GM18870 (cell line): ENCODE data around the gene ABHD17A.

Experiments used
- ATAC-seq: cut with Tn5 transposase; IDR thresholded peaks from one replicate; pipeline ENCODE4 v1.9.1; 2021; ENCODE audit warnings: moderate library complexity; ENCODE audit not compliant: unreplicated experiment

ABHD17A gene

DNA sequence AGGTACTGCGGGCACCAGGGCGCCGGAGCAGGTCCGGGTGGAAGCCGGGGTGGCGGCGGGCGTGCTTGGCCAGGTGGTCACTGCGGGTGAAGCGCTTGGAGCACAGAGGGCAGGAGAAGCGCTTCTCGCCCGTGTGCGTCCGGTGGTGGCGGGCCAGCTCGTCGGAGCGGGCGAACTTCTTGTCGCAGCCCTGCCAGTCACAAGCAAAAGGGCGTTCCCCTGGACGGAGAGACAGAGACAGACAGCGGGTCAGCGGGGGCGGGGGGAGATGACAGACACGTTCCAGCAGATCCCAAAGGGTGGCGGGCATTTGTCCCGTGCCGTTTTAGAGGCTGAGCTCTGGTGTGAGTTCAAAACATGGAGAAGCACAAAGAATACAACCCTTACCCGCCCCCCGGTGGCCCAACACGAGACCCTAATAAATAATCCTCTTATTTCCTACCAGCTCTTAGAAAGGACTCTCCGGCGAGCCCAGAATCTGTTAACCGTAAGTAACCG lies 30.7 kb downstream of the ABHD17A start:
- no peak for ATAC-seq

DNA sequence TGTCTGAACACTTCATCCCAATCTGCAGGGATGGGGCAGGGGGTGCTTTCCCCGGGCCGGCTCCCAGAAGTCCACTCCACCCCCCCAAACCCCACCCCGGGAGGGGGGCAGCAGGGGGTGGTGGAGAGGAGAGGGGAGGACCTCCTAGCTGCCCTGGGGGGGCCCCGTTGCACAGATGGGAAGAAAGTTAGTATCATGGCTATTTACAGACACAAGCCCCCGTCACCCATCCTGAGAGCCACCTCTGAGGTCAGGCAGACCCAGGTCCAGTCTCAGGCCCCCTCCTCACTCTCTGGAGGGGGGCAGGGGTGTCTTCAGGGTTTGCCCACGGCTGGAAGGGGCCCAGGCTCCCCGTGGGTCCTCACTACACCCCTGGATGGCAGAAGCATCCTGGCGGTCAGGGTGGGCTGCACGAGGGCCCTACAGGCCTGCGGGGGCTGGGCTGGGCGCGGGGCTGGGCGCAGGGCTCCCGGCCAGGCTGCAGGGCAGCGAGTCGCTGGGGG lies 31.2 kb downstream of the ABHD17A start:
- ATAC-seq = no peak

DNA sequence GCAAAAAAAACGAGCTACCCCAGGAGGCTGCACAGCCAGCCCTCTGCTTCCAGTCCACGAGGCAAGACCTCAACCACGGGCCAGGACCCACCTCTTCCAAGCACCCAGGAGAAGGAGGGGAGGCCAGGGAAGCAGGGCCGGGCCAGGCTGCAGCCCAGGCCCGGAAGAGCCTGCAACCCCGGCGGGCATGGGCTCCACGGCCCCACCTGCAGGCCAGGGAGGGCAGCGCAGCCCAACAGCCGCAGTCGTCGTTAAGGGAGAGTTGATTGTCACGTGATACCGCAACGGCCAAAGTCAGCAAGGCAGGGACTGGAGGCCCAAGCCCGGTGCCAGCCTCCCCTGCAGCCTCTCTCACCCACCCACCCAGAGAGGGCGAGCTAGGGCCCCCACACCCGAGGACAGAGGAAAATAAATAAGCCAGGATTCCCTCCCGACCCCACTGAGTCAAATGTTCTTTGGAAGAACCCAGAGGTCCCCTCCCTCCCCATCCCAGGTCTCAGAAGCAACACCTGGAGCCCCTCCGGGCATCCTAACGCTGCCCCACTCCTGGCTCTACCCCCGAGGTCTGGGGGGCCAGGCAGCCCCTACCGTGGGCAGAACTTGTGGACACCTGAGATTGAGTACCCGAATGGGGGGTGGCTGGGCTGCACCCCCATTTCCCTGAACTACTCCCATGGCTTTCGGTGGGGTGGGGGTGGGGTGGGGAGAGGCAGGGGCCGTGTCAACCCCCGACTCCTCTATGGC lies 31.8 kb downstream of the ABHD17A start:
- no peak for ATAC-seq

DNA sequence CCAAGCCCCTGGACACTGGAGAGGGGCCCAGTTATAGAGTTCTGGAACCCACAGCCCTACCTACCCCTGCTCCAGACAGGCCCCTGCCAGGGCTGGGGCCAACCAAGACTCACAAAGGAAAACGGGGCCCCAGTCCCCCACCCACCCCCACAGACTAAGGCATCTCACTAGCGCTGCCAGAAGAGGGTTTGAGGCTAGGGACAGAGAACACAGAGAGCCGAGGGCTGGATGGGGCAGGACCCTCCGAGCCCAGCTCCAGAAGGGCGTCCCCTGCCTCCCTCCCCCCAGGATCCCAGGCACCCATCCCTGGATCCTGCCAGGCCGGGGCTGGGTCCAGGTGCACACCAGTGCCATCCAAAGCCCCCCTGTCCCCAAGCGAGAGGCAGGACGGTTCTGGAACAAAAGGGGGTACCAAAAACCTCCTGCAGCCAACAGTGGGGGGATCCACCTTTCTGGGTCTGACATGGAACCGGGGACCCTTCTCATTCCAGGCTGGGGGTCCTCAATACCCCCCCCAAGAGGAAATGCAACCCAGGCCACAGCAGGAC lies 32.6 kb downstream of the ABHD17A start:
- no peak for ATAC-seq

DNA sequence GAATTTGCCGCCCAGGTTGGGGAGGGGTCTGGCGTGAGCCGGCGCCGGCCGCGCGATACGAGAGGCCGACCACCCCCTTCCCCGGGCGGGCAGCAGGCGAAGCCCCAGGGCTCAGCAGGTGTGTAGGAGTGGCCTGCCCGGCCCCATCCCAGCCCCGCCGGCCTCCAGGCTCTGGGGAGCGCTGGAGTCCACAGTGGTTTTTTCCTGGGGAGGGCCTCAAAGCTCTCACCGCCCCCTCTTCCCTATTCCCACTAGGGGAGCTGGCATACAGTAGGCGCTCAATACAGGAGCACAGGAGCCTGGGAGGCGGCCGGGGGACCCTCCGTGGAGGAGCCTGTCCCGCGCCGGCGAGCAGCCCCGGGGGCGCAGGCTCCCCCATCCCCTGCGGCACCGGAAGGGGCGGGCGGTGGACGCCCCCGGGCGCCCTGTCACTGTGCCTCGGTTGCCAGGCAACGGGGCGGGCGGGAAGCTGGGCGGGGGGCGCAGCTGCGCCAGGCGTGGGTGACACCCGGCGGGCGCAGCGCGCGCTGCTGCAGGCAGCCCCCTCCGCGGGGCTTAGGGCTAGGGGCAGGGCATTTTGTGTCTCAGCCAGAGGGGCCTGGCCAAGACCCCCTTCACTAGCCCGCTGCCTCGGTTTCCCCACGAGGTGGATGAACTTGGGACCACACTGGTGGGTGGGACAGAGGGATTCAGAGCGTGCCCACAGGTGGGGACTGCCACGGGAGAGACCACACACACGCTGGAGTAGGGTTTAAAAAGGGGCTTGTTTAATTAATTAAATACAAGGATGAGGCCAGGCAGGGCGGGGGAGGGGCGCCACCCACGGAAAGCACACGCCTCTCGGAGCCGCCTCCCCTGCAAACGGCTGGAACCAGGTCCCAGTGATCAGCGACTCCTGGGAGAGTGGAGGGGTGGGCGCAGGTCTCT lies 33.4 kb downstream of the ABHD17A start:
- no peak for ATAC-seq

DNA sequence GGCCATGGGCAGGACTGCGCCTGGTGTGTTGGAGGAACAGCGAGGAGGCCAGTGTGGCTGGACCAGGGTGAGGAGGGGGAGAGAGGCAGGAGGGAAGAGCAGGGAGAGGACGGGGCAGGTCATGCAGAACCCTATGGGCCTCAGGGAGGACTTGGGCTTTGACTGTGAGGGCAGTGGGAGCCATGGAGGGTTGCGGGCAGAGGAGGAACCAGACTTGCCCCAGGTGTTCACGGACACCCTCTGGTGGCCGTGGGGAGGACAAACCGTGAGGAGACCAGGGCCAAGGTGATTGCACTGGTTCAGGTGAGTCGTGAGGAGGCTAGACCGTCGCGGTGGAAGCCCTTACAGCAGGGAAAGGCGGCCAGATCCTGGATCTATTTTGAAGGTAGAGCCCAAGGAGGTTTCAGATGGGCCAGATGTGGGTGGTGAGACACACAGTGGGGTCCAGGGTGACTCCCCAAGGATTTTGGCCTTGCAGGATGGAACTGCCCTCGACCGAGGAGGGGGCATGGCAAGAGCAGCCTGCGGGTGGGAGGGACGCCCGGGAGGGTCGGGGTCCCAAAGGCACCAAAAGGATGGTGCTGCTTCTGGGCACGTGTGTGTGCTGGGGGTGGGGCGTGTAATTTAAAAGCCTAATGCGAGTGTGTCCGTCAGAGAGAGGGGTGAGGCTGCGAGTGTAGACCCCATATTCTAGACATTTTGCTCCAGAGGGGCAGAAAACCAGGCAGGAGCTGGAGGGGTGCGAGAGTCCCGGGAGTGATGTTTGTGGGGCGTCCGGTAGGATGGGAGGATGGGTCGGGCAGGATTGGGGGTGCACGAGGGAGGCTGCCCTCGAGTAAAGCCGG lies 34.3 kb downstream of the ABHD17A start:
- no peak for ATAC-seq

DNA sequence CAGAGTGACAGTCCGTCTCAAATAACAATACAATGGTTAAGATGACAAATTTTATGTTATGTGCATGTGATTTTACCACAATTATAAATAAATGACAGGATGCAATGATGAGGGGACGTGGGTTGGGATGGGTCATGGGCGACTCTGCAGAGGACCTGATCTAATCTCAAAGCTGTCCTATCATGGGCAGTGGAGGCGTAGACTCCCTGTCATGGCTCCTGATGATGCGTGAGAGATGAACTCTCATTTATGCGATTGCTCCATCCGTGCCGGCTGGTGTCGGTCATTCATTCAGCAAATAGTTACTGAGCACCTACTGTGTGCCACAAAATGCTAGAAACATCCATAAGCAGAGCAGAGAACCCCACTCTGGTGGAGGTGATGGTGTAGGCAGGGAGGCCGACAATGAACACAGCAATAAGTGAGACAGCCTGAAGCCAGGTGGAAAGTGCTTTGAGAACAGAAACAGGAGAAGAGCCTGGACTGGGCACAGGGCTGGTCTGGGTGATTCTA lies 35.4 kb downstream of the ABHD17A start:
- ATAC-seq = no peak

DNA sequence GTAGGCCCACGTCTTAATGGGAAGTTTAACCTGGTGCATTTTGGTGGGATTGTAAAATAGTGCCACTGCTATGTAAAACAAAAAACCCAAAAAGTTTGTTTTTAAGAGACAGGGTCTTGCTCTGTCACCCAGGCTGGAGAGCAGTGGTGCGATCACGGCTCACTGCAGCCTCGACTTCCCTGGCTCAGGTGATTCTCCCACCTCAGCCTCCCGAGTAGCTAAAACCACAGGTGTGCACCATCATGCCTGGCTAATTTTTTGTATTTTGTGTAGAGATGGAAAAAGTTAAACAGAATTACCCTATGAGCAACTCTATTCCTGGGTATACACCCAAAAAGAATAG lies 36.2 kb downstream of the ABHD17A start:
- no peak for ATAC-seq

DNA sequence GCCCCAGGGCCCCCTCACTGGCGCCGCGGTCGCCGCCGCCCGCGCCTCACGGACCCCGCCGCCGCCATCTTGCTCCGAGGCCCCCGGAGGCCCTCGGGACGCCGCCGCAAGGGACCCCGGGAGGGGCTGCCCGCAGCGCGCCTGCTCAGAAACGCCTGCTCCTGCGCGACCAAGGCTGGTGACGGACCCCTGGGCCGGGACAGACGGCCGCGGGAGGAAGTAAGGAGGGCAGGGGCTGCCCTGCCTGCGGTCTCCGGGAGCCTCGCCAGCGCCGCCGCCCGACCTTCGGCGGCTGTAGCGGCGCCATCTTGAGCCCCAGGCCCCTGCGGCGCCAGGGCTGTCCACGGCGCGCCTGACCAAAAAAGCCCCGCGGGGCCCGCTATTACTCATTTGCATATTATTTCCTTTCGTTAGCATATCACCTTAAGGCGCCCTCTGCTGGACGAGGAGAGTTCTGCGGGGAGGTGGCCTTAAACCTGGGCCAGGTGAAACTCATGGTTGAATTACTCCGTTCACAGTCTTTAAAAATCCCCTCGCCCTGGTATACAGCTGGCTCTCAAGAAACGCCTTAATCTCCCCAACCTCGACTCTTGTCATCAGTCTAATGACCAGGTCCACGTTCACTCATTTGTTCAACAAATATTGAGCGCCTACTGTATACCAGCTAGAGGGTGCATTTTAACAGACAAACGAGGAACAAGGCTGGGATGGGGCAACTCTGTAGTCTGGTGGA lies 36.7 kb downstream of the ABHD17A start, which contains the start of gene REXO1:
Gene REXO1 (minus strand): TSS at position 85 of the 733 bp plus-strand sequence. CDS start 125 bp downstream, outside the sequence.
- ATAC-seq = peak; percentile 72

DNA sequence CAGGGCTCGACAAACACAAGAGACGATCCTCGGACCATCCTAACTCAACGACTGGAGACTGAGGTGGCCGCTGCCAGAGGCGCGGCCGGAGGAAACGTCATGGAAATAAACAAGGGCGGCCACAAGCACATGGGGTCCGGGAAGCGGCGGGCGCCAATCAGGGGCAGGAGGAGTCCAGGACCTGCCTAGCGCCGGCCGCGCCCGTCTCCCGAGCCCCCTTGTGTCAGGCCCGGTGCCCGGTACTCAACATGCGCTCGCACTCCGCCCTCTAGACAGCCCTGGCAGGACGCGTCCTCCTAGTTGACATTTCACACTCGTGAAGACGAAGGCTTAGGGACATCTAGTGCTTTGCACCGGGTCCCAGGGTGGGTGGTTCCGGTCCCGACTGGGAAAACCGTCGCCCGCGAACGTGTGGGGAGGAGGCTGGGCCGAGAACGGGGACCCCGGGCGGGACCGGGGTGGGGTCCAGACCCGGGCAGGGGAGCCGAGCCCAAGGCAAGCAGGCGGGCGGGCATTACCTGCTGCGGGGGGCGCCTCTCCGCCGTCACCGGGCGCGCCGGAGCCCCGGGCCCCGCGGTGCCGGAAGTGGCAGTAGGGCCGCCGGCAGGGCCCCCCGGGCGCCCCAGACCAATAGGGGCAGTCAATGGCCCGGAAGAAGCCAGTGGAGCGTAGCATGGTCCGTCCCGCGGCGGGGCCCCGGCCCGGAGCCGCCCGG lies 37.5 kb downstream of the ABHD17A start:
- no peak for ATAC-seq

DNA sequence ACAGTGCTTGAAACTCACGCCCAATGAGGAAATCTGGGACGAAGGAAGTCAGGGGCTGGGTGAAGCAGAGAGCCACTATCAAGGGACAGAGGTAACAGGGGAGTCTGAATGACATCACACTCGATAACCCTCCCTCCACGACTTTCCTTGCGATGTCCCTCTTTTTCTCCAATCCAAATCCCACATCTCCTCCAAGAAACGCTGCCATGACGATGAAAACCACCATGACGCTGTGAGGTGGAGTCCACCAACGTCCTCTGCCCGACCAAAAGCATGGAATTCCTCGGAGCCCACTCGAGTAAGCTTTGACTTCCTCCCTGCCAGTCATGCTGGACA lies 38.0 kb downstream of the ABHD17A start:
- no peak for ATAC-seq

DNA sequence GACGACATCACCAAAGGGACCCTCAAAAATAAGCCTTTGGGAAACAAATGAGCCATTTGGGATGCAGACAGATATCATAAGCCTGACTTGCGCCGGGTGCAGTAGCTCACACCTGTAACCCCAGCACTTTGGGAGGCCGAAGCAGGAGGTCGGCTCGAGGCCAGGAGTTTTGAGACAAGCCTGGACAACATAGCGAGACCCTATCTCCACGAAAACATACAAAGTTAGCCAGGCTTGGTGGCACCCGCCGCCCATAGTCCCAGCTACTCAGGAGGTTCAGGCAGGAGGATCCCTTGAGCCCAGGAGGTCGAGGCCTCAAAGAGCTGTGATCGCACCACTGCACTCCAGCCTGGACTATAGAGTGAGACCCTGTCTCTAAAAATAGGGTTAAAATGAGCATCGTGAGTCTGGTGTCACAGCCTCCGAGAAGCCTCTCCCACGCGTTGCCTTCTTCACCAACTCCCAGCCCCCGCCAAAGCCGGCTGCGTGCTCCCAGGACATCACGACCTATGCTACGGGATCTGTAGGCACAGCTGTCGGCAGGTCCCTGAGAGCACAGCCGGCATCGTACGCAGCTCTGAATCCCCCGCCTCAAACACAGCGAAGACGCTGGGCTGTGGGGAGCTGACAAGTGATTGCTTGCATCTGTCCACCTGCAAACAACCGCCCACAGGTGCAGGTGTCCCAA lies 38.6 kb downstream of the ABHD17A start:
- ATAC-seq = no peak

DNA sequence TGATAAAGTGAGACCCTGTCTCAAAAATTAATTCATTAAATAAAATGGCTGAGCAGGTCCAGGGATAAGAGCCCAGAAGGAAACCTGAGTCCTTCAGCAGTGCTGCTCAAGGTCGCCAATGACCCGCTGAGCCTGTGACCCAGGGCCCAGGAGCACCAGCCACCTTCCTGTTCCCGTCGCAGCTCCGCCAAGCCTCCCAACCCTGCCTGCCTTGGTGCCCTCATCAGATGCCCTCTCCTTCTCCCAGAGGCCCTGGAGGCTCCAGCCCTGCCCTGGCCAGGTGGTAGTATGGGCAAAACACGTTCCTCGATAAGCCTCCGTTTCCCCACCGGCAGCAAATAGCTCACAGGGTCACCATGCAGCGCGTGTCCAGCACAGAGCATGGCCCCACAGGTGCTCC lies 39.7 kb downstream of the ABHD17A start:
- no peak for ATAC-seq

DNA sequence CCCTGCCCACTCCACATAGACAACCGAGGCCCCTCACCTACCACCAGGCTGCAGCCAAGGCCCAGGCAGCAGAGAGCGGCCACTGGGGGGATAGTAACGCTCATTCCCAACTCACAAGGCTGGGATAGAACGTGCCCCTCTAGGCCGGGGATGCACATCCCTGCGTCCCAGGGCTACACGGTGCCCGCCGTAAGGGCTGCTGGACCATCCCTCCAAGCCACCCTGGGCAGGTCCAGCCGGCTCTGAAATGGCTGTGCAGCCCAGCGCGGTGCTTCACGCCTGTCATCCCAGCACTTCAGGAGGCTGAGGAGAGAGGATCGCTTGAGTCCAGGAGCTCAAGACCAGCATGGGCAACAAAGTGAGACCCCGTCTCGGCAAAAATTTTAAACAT lies 40.2 kb downstream of the ABHD17A start:
- no peak for ATAC-seq

DNA sequence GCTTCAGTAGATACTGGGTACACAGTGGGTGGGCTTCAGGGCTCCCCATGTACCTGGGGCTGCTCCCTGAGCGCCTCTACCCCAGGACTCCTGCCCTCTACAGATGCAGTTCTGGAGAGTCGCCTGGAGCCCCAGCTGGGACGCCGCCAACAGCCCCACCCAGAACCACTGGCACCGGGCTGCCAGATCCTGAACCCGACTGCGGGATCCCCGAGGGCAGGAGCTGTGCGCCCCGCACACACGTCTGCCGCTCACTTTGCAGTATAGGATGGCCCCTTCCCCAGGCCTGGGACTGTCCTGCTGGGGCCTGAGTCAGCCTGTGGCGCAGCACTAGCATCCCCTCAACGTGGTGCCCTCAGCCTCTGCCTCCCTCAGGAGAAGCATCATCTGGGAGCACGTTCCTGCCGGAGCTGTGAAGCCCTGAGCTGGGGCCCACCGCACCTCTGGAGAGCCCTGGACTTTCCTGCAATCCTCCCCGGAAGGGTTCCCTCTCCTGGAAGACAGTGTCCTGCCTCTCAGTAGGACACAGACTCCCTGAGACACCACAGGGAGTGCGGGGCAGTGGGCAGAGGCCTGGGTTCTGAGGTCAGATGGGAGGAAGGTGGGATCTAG lies 40.7 kb downstream of the ABHD17A start:
- no peak for ATAC-seq

DNA sequence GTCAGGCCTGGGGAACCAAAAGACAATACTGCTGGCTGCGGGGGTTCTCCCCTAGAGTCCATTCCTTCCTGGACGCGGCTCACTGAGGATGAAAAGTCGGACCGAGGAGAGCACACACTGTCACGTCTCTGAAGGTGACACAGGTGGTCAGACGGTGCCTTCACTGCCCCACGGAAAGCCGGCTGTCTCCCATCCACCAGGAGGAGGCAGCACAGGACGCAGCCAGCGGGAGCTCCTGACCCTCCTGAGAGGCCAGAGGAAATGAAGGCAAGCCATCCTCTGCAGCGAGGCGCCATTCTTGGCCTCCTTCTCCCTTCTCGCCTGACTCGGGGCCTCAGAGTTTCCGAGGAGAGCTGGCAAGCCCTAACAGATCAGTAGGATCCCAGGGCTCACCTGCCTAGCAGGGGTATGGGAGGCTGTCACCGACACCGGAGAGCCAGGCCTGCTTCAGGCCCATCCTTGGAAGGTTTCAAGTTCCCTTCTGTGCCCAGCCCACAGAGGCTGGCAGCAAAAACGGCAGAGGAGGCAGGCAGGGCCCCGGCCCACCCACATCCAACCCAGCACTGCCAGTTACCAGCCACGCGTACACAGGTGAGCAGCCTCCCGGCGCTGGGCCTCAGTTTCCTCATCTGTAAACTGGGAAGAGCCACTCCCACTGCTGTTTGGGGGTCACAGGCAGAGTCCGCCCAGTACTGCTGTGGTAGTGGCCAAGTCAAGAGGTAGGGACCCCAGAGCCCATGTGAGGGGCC lies 41.5 kb downstream of the ABHD17A start:
- ATAC-seq = no peak

DNA sequence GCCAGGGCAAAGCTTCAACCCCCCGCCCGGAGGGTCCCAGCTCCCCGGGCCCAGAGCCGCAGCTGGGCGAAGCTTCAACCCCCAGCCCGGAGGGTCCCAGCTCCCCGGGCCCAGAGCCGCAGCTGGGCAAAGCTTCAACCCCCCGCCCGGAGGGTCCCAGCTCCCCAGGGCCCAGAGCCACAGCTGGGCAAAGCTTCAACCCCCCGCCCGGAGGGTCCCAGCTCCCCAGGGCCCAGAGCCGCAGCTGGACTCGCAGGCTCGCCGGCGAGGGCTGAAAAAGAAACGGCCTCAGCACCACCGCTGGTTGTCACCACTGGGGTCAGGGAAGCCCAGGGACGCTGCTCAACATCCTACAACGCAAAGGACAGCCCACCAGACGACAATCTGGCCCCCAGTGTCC lies 42.2 kb downstream of the ABHD17A start:
- ATAC-seq = no peak
